EH (cell line): Measurements from ENCODE around the gene PTCH2.
"Not testable (repeated sequence)": the region's sequence is repeated elsewhere in the genome, so short reads cannot be mapped to it uniquely, and the experiment has no call there.

Experiments
- DNase-seq: peaks from one replicate; pipeline ENCODE4 v3.0.0-alpha.2; 2015; ENCODE audit warnings: low read depth

The PTCH2 gene

GRCh38 chr1:44802306-44803061, 40.6 kb downstream of the PTCH2 start:
- DNase-seq, result no peak

GRCh38 chr1:44801491-44802305, 41.4 kb downstream of the PTCH2 start:
- DNase-seq, result peak; percentile 30

- peak; percentile 98 for DNase-seq
Measured at GRCh38 chr1:44799770-44800584, 43.1 kb downstream of the PTCH2 start, which contains the start of gene PLK3. PLK3 (plus strand) TSS chr1:44800377; CDS start chr1:44800464, 87 bp downstream.

GRCh38 chr1:44798481-44799365, 44.3 kb downstream of the PTCH2 start:
- DNase-seq, result no peak

GRCh38 chr1:44797886-44798285, 45.2 kb downstream of the PTCH2 start:
- DNase-seq, result not testable (repeated sequence)

GRCh38 chr1:44792736-44793502, 50.1 kb downstream of the PTCH2 start:
- no peak for DNase-seq

- no peak for DNase-seq
Measured at GRCh38 chr1:44790968-44791801, 51.9 kb downstream of the PTCH2 start.

- DNase-seq, result no peak
Measured at GRCh38 chr1:44788120-44788860, 54.8 kb downstream of the PTCH2 start, which contains the start of gene BEST4. BEST4 (minus strand) TSS chr1:44788170; CDS start chr1:44787705, 465 bp downstream.

- DNase-seq, result no peak
Measured at GRCh38 chr1:44787506-44787905, 55.5 kb downstream of the PTCH2 start.

GRCh38 chr1:44786841-44787426, 56.1 kb downstream of the PTCH2 start:
- no peak for DNase-seq

- DNase-seq, result peak; percentile 58
Measured at GRCh38 chr1:44786138-44786840, 56.8 kb downstream of the PTCH2 start.

- no peak for DNase-seq
Measured at GRCh38 chr1:44785501-44786137, 57.4 kb downstream of the PTCH2 start.

- DNase-seq, result no peak
Measured at GRCh38 chr1:44785029-44785380, 58.0 kb downstream of the PTCH2 start.

GRCh38 chr1:44784094-44785028, 58.7 kb downstream of the PTCH2 start:
- peak; percentile 28 for DNase-seq

- DNase-seq, result no peak
Measured at GRCh38 chr1:44783697-44784093, 59.4 kb downstream of the PTCH2 start.

- DNase-seq, result no peak
Measured at GRCh38 chr1:44780583-44781121, 62.4 kb downstream of the PTCH2 start.
